Effector memory CD8-positive, alpha-beta T cell (primary cell): ENCODE measurements around the gene DGKI.

Experiments
- ATAC-seq: fragments of 150-1000 bp; cut with Tn5 transposase; replicated peaks from 2 replicates; pipeline ENCODE4 v1.10.0; 2021; ENCODE audit warnings: mild to moderate bottlenecking, moderate library complexity
- DNase-seq, 3 experiments: peaks; one replicate each; pipeline ENCODE4 v3.0.0; 2021
- H3K27ac Mint-ChIP-seq, 2 donors: one replicate each; pipeline ENCODE4 v1.8.0; 2022; ENCODE audit warnings: mild to moderate bottlenecking in 2 of 2, mixed read lengths in 2 of 2, moderate library complexity in 2 of 2
- H3K27me3 Mint-ChIP-seq, 2 donors: one replicate each; pipeline ENCODE4 v1.8.0; 2022; ENCODE audit warnings: mixed read lengths in 2 of 2
- H3K36me3 Mint-ChIP-seq: one replicate; pipeline ENCODE4 v1.8.0; 2022; ENCODE audit warnings: mild to moderate bottlenecking, moderate library complexity, mixed read lengths; ENCODE audit not compliant: insufficient read depth
- H3K4me1 Mint-ChIP-seq, 2 donors: one replicate each; pipeline ENCODE4 v1.8.0; 2022; ENCODE audit warnings: low read depth in 2 of 2, mixed read lengths in 2 of 2
- H3K4me3 Mint-ChIP-seq, 2 donors: one replicate each; pipeline ENCODE4 v1.8.0; 2022; ENCODE audit warnings: mild to moderate bottlenecking in 2 of 2, mixed read lengths in 2 of 2, moderate library complexity in 2 of 2
- H3K9me3 Mint-ChIP-seq, 2 donors: one replicate each; pipeline ENCODE4 v1.8.0; 2022; ENCODE audit warnings: mixed read lengths in 2 of 2

The DGKI gene

GRCh38 chr7:137669706-137670105 lies 177.1 kb downstream of the DGKI start:
- Mint-ChIP-seq H3K27ac (no peak overlapping the region), H3K9me3 (no peaks in the 10 kb centered on the region), H3K27me3 (peaks cover 6 to 23% of the 10 kb centered on the region in 2 donors), H3K4me3 (no peak overlapping the region), H3K4me1 (no peaks in the 10 kb centered on the region), H3K36me3 (no peaks in the 10 kb centered on the region)
- DNase-seq, result no peak
- ATAC-seq, result no peak

- DNase-seq (no peak), ATAC-seq (no peak)
- Mint-ChIP-seq H3K9me3 (no peaks in the 10 kb centered on the region), H3K4me1 (no peaks in the 10 kb centered on the region), H3K27me3 (peaks cover 7 to 26% of the 10 kb centered on the region in 2 donors), H3K36me3 (no peaks in the 10 kb centered on the region), H3K27ac (no peak overlapping the region), H3K4me3 (no peak overlapping the region)
Measured at GRCh38 chr7:137668404-137668803, 178.4 kb downstream of the DGKI start.

DNA sequence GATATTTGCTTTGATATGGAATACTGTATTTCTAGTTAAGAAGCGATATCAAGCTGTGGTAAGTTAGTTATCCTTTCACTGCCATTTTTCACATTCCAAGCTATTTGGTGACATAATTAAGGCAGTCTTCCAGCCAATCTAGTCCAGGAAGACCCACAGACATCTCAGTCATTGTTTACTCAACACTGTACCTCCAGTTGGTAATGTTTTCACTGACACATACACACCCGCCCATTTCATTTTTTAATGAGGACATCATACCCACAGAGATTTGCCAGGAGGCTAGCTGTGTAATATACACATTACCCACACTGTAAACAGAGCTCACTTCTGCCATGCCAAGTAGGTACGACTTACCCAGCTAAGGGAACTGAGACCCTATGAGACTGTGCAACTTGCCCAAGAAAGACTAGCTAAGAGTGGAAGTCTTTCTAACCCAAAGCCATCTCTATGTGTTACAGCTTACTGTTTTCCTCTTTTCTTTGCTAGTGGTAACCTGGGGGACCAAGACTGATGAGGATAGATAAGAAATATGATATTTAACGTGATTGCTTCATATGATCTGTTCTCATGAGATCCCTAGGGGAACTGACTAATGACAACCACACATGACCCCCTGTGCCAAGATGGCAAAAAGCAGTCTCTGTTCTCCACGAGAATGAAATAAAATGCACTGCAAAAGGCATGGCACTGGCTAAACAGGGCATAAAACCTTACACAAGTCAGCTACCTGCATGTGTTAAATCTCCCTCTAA lies 179.0 kb downstream of the DGKI start:
- peaks cover 12 to 32% of the 10 kb centered on the region in 2 donors for H3K27me3 Mint-ChIP-seq
- H3K4me3 Mint-ChIP-seq, result no peak overlapping the region
- no peaks in the 10 kb centered on the region for H3K4me1 Mint-ChIP-seq
- DNase-seq, result no peak
- no peak overlapping the region for H3K27ac Mint-ChIP-seq
- H3K36me3 Mint-ChIP-seq, result no peaks in the 10 kb centered on the region
- no peaks in the 10 kb centered on the region for H3K9me3 Mint-ChIP-seq
- ATAC-seq, result no peak

DNA sequence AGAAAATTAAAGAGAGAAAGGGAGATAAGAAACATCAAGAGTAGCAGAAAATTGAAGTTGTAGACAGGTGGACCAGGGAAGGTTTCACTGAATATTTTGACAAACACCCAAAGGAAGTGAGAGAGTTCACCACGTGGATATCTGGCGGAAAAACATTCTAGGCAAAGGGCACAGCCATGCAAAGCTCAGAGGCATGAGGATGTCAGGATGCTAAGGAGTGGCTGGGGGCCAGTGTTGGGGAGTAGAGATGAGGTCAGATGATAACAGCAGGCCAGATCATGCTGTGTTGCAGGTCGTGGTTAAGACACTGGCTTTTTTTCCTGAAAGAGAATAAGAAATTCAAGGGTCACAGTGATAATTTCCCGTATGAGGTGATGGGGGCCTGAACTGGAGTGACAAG lies 181.9 kb downstream of the DGKI start:
- H3K27ac Mint-ChIP-seq, result no peak overlapping the region
- H3K36me3 Mint-ChIP-seq, result no peaks in the 10 kb centered on the region
- H3K27me3 Mint-ChIP-seq, result peaks cover 11 to 46% of the 10 kb centered on the region in 2 donors
- H3K4me1 Mint-ChIP-seq, result no peaks in the 10 kb centered on the region
- DNase-seq (no peak), ATAC-seq (no peak)
- no peak overlapping the region for H3K4me3 Mint-ChIP-seq
- no peaks in the 10 kb centered on the region for H3K9me3 Mint-ChIP-seq

DNA sequence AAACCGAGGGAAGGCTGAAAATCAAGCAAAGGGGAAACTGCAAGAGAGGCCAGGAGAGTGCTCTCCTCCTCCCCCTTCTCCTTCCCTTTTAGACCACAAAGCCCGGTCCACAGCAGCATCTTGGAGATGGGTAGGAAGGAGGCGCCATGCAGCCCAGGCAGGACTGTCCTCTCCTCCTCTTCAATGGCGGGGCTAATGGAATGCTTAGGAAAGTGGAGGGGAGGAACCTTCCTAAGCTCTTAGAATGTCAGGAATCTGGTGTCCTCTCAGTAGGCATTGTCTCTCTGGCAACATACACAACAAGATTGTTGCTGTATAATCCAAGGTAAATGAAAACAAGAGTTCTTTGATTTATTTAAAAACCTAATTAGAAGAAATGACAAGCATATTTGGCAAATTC lies 185.1 kb downstream of the DGKI start:
- no peaks in the 10 kb centered on the region for H3K4me1 Mint-ChIP-seq
- no peaks in the 10 kb centered on the region for H3K9me3 Mint-ChIP-seq
- H3K4me3 Mint-ChIP-seq, result no peak overlapping the region
- H3K36me3 Mint-ChIP-seq, result no peaks in the 10 kb centered on the region
- DNase-seq, result no peak
- no peak overlapping the region for H3K27ac Mint-ChIP-seq
- ATAC-seq, result no peak
- peaks cover 11 to 37% of the 10 kb centered on the region in 2 donors for H3K27me3 Mint-ChIP-seq

DNA sequence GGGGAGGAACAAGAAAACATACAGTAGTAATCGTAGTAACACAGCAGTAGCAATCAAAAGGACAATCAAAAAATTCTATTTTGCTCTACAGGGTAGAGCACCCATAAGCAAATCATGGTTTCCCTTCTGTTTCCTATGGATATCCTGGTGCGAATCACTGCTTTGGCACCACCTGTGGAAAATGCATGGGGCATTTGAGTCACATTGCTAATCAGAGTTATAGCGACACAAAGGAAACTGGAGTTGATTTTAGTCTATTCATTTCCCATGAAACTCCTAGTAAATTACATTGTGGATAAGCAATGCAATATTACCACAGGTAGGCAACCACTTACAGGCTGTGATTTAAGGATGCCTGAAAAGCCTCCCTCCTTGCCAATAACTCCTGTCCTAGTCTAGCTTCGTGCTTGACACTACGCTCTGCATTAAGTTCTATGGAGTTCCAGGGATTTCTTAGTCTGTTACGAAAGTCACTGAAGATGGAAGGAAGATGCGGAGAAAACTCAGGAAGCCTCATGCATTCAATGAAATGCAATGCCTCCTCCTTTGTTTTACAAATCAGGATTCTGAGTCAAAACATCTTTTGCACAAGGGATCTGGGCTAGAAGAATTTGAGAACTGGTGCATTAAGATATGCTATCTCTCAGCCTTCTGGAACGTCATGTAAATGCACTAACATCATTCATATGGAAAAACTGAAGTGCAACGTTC lies 188.4 kb downstream of the DGKI start:
- no peak for DNase-seq
- H3K27ac Mint-ChIP-seq, result no peak overlapping the region
- H3K36me3 Mint-ChIP-seq, result no peaks in the 10 kb centered on the region
- H3K4me3 Mint-ChIP-seq, result no peak overlapping the region
- ATAC-seq, result no peak
- H3K4me1 Mint-ChIP-seq, result no peaks in the 10 kb centered on the region
- no peaks in the 10 kb centered on the region for H3K9me3 Mint-ChIP-seq
- H3K27me3 Mint-ChIP-seq, result peaks cover 9 to 25% of the 10 kb centered on the region in 2 donors

- H3K9me3 Mint-ChIP-seq, result no peaks in the 10 kb centered on the region
- H3K36me3 Mint-ChIP-seq, result no peaks in the 10 kb centered on the region
- DNase-seq (no peak), ATAC-seq (no peak)
- H3K4me3 Mint-ChIP-seq, result no peak overlapping the region
- peaks cover 4 to 17% of the 10 kb centered on the region in 2 donors for H3K27me3 Mint-ChIP-seq
- H3K27ac Mint-ChIP-seq, result no peak overlapping the region
- no peaks in the 10 kb centered on the region for H3K4me1 Mint-ChIP-seq
Measured at GRCh38 chr7:137657476-137658189, 189.1 kb downstream of the DGKI start.

DNA sequence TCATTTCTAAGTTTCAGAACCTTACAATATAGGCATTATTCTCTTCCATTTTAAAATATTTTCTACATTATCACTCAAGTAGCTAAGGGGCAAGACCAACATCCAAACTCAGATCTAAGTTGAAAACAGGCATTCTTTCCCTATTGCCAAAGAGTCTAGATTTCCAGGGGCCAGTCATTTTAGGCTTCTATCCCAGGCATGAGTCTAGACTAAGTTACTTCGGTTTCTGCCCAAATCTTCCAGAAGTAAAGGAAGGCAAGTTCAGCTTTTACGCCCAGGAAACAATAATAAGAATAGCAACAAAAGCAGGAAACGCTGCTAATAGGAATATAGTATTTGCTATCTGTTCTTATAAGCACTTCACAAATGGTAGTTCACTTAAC lies 189.9 kb downstream of the DGKI start:
- no peak overlapping the region for H3K27ac Mint-ChIP-seq
- DNase-seq (no peak), ATAC-seq (no peak)
- peaks cover 4 to 13% of the 10 kb centered on the region in 2 donors for H3K27me3 Mint-ChIP-seq
- H3K9me3 Mint-ChIP-seq, result no peaks in the 10 kb centered on the region
- no peaks in the 10 kb centered on the region for H3K36me3 Mint-ChIP-seq
- no peaks in the 10 kb centered on the region for H3K4me1 Mint-ChIP-seq
- no peak overlapping the region for H3K4me3 Mint-ChIP-seq

DNA sequence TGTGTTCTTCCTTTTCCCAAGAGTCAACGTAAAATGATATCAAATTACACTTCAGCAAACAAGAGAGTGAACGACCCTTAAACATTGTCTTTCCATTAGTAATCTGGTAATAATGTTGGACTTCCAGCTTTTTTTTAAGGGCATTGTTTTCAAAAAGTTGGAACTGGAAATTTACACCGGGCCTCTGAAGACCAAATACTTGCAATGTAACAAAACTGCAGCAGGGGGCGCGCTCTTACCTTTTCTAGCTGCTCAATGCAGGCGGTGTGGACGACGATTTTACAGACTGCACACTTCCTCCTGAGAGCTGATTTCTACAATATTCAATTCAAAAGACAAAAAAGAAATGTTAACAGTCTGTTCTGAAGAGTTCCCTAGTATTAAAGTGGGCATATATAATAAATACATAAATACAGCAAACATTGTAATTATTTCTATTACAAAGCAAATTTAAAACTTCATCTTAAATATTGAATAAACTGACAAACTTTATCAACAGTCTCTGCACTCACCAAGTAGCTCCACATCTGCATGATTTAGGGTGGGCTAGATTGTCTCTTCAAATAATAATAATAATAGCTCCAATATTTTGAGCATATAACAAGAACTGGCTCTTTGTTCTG lies 190.4 kb downstream of the DGKI start:
- Mint-ChIP-seq H3K4me3 (no peak overlapping the region), H3K9me3 (no peaks in the 10 kb centered on the region), H3K36me3 (no peaks in the 10 kb centered on the region), H3K27ac (no peak overlapping the region), H3K27me3 (peaks cover 4 to 9% of the 10 kb centered on the region in 2 donors), H3K4me1 (no peaks in the 10 kb centered on the region)
- ATAC-seq (peak; percentile 47), DNase-seq (peak; percentile 18 to 36 (median 23))

DNA sequence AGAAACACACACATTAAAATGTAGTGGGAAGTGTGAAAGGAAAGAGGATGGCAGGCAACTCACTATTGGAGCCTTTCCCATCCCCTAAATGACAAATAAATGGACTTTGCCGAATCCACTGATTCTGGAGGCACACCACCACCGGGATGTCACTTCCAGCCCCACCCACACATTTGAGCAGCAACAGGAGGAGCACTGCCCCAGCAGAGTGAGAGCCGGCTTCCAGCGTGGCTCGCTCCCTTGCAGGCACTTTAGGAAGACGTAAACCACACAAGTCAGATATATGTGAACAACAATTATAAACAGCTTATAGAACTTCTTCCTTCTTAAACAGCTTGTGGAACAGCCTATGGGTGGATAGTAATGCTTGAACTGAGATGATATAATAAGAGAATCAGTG lies 191.0 kb downstream of the DGKI start:
- no peaks in the 10 kb centered on the region for H3K4me1 Mint-ChIP-seq
- H3K27me3 Mint-ChIP-seq, result peaks cover 0 to 3% of the 10 kb centered on the region in 2 donors
- DNase-seq (no peak), ATAC-seq (no peak)
- no peak overlapping the region for H3K4me3 Mint-ChIP-seq
- no peak overlapping the region for H3K27ac Mint-ChIP-seq
- no peaks in the 10 kb centered on the region for H3K9me3 Mint-ChIP-seq
- H3K36me3 Mint-ChIP-seq, result no peaks in the 10 kb centered on the region

GRCh38 chr7:137652721-137653120 lies 194.1 kb downstream of the DGKI start:
- Mint-ChIP-seq H3K4me1 (no peaks in the 10 kb centered on the region), H3K27ac (no peak overlapping the region), H3K4me3 (no peak overlapping the region), H3K36me3 (no peaks in the 10 kb centered on the region), H3K27me3 (no peaks in the 10 kb centered on the region), H3K9me3 (no peaks in the 10 kb centered on the region)
- DNase-seq, result no peak
- ATAC-seq, result no peak

DNA sequence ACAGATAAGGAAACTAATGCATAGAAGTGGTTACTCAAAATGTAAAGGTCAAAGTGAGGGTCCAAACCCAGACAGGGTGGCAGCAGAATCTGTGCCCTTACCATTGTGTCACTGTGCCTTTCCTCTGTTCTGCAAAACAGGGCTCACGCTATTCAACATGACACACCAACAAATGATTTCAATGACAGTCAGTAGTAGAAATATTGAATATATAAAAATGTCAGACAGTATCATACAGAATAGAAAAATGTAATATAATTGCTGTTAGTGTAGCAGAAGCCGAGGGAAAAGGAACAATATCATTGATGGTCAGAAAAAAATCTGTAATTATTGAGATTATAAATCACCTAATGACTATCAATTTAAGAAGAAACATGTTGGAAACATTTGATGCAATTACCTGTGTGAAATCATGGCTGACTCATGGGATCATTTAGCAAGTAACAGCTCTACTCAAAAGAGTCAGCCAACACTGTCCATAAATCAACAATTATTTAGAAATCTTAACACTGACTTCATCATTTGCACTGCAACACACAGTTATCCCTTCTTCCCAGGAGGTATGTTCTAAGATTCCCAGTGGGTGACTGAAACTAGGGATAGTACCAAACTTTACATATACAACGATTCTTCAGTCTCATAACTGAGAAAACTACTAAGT lies 198.7 kb downstream of the DGKI start:
- H3K27me3 Mint-ChIP-seq, result no peaks in the 10 kb centered on the region
- DNase-seq (no peak), ATAC-seq (no peak)
- H3K9me3 Mint-ChIP-seq, result no peaks in the 10 kb centered on the region
- no peaks in the 10 kb centered on the region for H3K4me1 Mint-ChIP-seq
- H3K4me3 Mint-ChIP-seq, result no peak overlapping the region
- no peaks in the 10 kb centered on the region for H3K36me3 Mint-ChIP-seq
- no peak overlapping the region for H3K27ac Mint-ChIP-seq

GRCh38 chr7:137642472-137642871 lies 204.3 kb downstream of the DGKI start:
- Mint-ChIP-seq H3K36me3 (no peaks in the 10 kb centered on the region), H3K4me1 (no peaks in the 10 kb centered on the region), H3K4me3 (no peak overlapping the region), H3K9me3 (no peaks in the 10 kb centered on the region), H3K27me3 (peaks cover 0 to 7% of the 10 kb centered on the region in 2 donors), H3K27ac (no peak overlapping the region)
- DNase-seq (no peak), ATAC-seq (no peak)
